Karpas-422 (cell line): Measurements from ENCODE around the gene CSNK1D. TPM values are rescaled to one million over a fixed set of nuclear protein-coding genes. Genes with fewer than 3 reads are reported as not detected.

Experiments used
- DNase-seq: peaks from one replicate; pipeline ENCODE4 v3.0.0-alpha.2; 2015
- H2AFZ ChIP-seq: fragments of 200-600 bp; sonication (generic); 2 replicates; pipeline ENCODE4 v1.6.1; 2014; ENCODE audit warnings: antibody characterized with exemption, low read length, mixed read lengths
- H3K27ac ChIP-seq: fragments of 200-600 bp; sonication (generic); 2 replicates; pipeline ENCODE4 v1.5.1; 2014; ENCODE audit warnings: mild to moderate bottlenecking, low read length, moderate library complexity
- H3K27me3 ChIP-seq: fragments of 200-600 bp; sonication (generic); 2 replicates; pipeline ENCODE4 v1.6.1; 2014; ENCODE audit warnings: low read length, mixed read lengths
- H3K36me3 ChIP-seq: fragments of 200-600 bp; sonication (generic); 2 replicates; pipeline ENCODE4 v1.6.1; 2014; ENCODE audit warnings: low read length, mixed read lengths; ENCODE audit not compliant: insufficient read depth
- H3K4me1 ChIP-seq: fragments of 200-600 bp; sonication (generic); 2 replicates; pipeline ENCODE4 v1.6.1; 2014; ENCODE audit warnings: mild to moderate bottlenecking, low read length, mixed read lengths
- H3K4me2 ChIP-seq: fragments of 200-600 bp; sonication (generic); 2 replicates; pipeline ENCODE4 v1.6.1; 2014; ENCODE audit warnings: low read length, low read depth, mild to moderate bottlenecking; ENCODE audit not compliant: poor library complexity, severe bottlenecking
- H3K4me3 ChIP-seq: fragments of 200-600 bp; sonication (generic); 2 replicates; pipeline ENCODE4 v1.5.1; 2014; ENCODE audit warnings: mild to moderate bottlenecking, antibody characterized with exemption, low read length, mixed read lengths
- H3K79me2 ChIP-seq: fragments of 200-600 bp; sonication (generic); 2 replicates; pipeline ENCODE4 v1.6.1; 2014; ENCODE audit warnings: mild to moderate bottlenecking, low read length, mixed read lengths
- H3K9ac ChIP-seq: fragments of 200-600 bp; sonication (generic); 2 replicates; pipeline ENCODE4 v1.6.0; 2014; ENCODE audit warnings: low read length
- H3K9me2 ChIP-seq: fragments of 200-600 bp; sonication (generic), shearing (Covaris generic); replicated peaks from 2 replicates; pipeline ENCODE4 v1.6.0; 2014; ENCODE audit warnings: mild to moderate bottlenecking, low read length, moderate library complexity; ENCODE audit not compliant: insufficient read depth
- H3K9me3 ChIP-seq: fragments of 300-700, 200-600 bp; sonication (generic); 2 replicates; pipeline ENCODE4 v1.6.1; 2014; ENCODE audit warnings: low read length, mixed read lengths
- H4K20me1 ChIP-seq: fragments of 200-600 bp; sonication (generic); 2 replicates; pipeline ENCODE4 v1.6.1; 2014; ENCODE audit warnings: mild to moderate bottlenecking, antibody characterized with exemption, low read length, low read depth; ENCODE audit not compliant: insufficient read depth
- total RNA-seq: library from RNA; depleted of rRNA; stranded (reverse); fragments of >200 nt; shearing (Covaris generic); gene quantifications from 2 replicates; pipeline ENCODE4 v1.2.3, GENCODE V29; 2014; ENCODE audit warnings: low replicate concordance

CSNK1D gene
- total RNA-seq, 1 experiment from 2014 or later, result 30.6 TPM

DNA sequence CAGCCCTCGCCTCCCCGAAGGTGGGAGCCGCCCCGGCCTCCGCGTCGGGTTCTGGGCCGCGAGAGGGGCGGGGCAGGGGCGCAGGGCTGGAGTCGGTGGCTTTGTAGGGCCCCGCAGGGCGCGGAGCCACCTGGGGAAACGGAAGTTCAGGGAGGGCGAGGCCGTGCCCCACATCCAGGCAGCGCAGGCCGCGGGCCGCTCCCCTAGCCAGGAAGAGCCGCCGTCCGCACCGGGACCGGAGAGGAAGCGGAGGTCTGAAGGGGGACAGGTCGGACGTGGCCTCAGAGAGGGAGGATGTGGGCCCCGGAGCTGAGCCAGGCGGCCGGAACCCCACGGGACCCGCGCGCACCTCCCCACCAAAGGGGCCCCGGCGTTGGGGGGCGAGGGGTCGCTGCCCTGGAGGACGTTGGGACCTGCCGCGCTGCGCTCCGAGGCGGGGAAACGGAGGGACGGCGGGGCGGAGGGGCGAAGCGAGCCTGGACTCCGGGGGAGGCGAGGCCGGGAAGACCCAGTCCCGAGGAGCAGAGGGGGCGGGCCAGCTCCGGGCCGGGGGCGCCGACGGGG lies 45.1 kb downstream of the CSNK1D start:
- H3K36me3 ChIP-seq, result no peaks in the 10 kb centered on the region
- H3K9me2 ChIP-seq, result no peaks in the 10 kb centered on the region
- peak overlapping the region; percentile 25; the same call in 1 of the 2 replicates for H3K4me3 ChIP-seq
- no peaks in the 10 kb centered on the region for H3K27me3 ChIP-seq
- 0 out of 2 replicates have a peak overlapping the region, but pooled peaks have one; percentile 9 for H2AFZ ChIP-seq
- peaks cover 7% of the 10 kb centered on the region for H3K4me1 ChIP-seq
- H3K27ac ChIP-seq, result no peak overlapping the region
- H3K4me2 ChIP-seq, result peak overlapping the region; percentile 47
- H4K20me1 ChIP-seq, result no peaks in the 10 kb centered on the region
- H3K9me3 ChIP-seq, result no peaks in the 10 kb centered on the region
- DNase-seq, result no peak
- no peaks in the 10 kb centered on the region for H3K79me2 ChIP-seq
- H3K9ac ChIP-seq, result peak overlapping the region; percentile 24; the same call in 1 of the 2 replicates

DNA sequence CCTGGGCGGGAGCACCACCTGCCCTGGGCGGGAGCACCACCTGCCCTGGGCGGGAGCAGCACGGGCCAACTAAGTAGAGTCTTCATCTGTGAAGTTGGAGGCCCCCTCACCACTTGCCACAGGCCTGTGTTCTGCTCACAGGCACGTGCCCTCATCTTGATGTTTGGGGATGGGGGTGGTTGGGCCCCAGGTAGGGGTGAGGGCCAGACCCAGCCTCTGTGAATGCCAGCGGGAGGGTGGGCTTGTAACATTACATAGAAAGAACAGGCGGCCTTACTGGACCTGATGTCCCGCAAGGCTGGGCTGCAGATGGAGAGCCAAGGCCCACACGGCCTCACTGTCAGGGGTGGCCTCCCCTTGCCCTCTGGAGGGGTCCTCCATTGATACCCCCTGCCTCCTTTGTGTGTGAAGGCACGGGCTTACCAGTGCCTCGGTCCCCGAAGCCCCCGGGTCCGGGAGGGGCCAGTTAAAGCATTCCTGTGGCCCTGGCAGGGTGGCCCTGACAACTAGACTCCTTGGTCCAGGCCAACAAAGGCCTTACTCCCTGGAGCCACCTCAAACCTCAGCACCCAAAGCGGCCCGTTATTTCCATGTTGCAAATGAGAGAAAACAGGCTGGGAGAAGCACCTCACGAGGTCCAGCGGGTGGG lies 45.7 kb downstream of the CSNK1D start:
- Histone ChIP-seq H4K20me1 (no peaks in the 10 kb centered on the region), H3K79me2 (no peaks in the 10 kb centered on the region), H3K9me2 (no peaks in the 10 kb centered on the region), H2AFZ (0 out of 2 replicates have a peak overlapping the region, but pooled peaks have one; percentile 9), H3K4me1 (peaks cover 7% of the 10 kb centered on the region), H3K27me3 (no peaks in the 10 kb centered on the region), H3K9me3 (no peaks in the 10 kb centered on the region), H3K36me3 (no peaks in the 10 kb centered on the region), H3K27ac (no peak overlapping the region), H3K9ac (0 out of 2 replicates have a peak overlapping the region, but pooled peaks have one; percentile 24), H3K4me3 (no peak overlapping the region), H3K4me2 (peak overlapping the region; percentile 47)
- no peak for DNase-seq

DNA sequence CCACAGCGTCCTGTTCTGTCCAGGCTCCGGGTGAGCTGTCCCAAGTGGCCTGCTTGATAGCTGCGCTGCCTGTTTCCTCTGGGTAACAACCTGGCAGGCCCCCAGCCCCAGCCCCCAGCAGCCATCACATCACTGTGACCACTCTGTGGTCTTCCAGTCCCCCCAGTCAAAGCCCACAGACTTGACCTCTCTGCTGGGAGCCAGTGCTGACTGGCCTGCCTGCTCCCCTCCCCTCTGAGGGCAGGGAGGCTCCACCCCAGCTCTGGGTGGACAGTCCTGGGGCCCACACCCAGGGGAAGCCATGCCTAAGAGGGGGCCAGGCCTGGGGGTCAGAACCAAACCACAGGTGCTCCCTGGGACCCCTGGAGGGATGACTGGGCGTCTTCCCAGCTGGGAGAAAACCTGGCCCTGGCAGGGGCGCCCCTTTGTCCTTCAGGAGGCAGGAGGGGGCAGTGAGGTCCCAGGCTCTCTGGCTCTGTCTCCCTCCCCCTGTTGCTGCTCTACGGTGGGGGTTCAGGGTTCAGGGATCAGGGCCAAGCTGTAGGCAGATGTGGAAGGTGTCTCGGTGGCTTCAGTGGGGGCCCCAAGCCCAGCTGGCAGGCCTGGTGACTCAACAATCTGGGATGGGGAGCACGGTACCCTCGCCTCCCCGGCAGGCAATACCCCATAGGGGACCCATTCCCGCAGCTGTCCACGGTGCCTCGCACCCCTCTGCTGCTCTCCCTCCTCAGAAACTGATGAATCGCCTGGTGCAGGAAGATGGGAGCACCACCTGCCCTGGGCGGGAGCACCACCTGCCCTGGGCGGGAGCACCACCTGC lies 46.5 kb downstream of the CSNK1D start:
- Histone ChIP-seq H3K36me3 (no peaks in the 10 kb centered on the region), H3K79me2 (no peaks in the 10 kb centered on the region), H3K4me1 (peaks cover 7% of the 10 kb centered on the region), H3K9me2 (no peaks in the 10 kb centered on the region), H3K27ac (no peak overlapping the region), H3K4me3 (no peak overlapping the region), H3K4me2 (no peak overlapping the region), H2AFZ (no peak overlapping the region), H3K27me3 (no peaks in the 10 kb centered on the region), H4K20me1 (no peaks in the 10 kb centered on the region), H3K9ac (no peak overlapping the region), H3K9me3 (no peaks in the 10 kb centered on the region)
- no peak for DNase-seq

DNA sequence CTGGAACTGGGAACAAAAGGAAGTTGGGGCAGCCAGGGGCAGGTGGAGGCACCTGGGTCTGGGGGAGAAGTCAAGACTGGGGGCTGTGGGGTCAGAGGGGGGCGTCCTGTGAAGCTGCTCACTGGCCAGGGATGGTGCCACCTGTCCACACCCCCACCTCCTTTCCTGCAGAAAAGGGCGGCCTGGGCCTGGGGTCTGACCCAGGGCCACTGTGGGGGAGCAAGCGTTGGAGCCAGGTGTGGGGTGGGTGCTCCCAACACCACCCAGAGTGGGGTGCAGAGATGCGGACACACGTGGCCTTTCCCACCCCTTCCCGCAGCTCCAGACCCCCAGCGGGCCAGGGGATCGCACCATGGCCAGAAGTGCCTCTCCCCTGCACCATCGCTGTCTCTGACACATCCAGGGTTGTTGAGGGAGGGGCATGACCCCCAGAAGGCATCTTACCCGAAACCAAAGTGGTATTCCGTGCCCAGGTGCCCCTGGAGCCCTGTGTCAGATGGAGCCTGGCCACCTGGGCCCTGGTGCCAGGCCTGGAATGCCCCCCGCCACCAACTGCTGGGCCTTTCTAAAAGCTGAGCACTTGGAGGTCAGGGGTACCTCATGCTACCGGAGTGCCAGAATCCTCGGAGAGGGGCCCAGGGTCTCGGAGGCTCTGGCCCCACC lies 47.2 kb downstream of the CSNK1D start:
- Histone ChIP-seq H3K36me3 (no peaks in the 10 kb centered on the region), H3K9ac (no peak overlapping the region), H3K9me2 (no peaks in the 10 kb centered on the region), H3K9me3 (no peaks in the 10 kb centered on the region), H3K27me3 (no peaks in the 10 kb centered on the region), H3K27ac (no peak overlapping the region), H2AFZ (no peak overlapping the region), H4K20me1 (no peaks in the 10 kb centered on the region), H3K79me2 (no peaks in the 10 kb centered on the region), H3K4me3 (no peak overlapping the region), H3K4me2 (no peak overlapping the region), H3K4me1 (peaks cover 7% of the 10 kb centered on the region)
- no peak for DNase-seq

DNA sequence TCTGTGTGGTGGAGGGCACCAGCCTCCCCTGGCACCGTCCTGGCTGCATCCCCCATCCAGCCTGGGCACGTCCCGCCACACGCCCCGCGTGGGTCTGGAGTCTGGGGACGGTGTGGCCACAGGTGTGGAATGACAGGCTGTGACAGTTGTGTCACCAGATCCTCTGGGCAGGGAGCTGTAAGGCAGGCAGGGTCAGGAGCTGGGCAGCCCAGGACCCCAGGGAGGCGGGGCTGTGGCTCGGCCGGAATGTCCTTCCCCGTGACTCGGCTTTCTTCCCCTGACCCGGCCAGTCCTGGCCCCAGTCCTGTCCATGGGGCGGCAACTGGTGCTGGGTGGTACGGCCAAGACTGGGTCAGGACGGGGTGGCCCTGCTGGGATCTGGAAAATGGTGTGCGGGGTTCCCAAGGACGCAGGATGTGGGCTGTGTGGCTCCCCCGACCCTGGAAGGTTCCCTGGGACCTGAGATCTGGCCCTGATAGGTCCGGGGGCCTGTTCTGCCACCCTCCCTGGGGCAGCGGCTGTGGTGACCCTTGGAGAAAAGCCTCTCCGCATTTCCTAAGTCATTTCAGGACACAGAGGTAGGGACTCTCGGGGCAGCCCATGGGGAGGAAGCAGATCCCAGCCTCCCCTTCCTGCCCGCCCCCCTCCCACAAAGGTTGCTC lies 48.0 kb downstream of the CSNK1D start:
- no peak for DNase-seq
- no peak overlapping the region for H2AFZ ChIP-seq
- H3K4me2 ChIP-seq, result no peak overlapping the region
- H3K79me2 ChIP-seq, result no peaks in the 10 kb centered on the region
- H3K9me3 ChIP-seq, result no peaks in the 10 kb centered on the region
- H3K4me1 ChIP-seq, result peaks cover 7% of the 10 kb centered on the region
- H3K27me3 ChIP-seq, result no peaks in the 10 kb centered on the region
- no peaks in the 10 kb centered on the region for H3K9me2 ChIP-seq
- no peaks in the 10 kb centered on the region for H3K36me3 ChIP-seq
- no peak overlapping the region for H3K4me3 ChIP-seq
- no peak overlapping the region for H3K27ac ChIP-seq
- no peaks in the 10 kb centered on the region for H4K20me1 ChIP-seq
- H3K9ac ChIP-seq, result no peak overlapping the region

DNA sequence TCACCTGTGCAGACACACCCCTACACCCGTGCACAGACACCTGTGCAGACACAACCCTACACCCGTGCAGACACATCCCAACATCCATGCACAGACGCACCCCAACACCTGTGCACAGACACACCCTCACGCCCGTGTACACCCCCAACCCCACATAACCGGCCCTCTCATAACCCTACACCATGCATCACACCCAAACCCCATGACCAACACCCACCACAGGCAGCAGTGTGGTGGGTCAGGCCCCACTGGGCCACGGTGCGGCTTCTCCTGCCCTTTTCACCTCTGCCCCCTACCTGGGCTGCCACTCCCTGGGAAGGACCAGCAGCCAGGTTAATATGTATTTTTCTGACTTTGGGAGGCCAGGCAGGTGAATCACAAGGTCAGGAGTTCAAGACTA lies 48.8 kb downstream of the CSNK1D start:
- Histone ChIP-seq H3K9ac (no peak overlapping the region), H3K79me2 (no peaks in the 10 kb centered on the region), H3K4me2 (no peak overlapping the region), H2AFZ (no peak overlapping the region), H4K20me1 (no peaks in the 10 kb centered on the region), H3K4me1 (peaks cover 7% of the 10 kb centered on the region), H3K27me3 (no peaks in the 10 kb centered on the region), H3K4me3 (no peak overlapping the region), H3K9me3 (no peaks in the 10 kb centered on the region), H3K9me2 (no peaks in the 10 kb centered on the region), H3K36me3 (no peaks in the 10 kb centered on the region), H3K27ac (no peak overlapping the region)
- no peak for DNase-seq

DNA sequence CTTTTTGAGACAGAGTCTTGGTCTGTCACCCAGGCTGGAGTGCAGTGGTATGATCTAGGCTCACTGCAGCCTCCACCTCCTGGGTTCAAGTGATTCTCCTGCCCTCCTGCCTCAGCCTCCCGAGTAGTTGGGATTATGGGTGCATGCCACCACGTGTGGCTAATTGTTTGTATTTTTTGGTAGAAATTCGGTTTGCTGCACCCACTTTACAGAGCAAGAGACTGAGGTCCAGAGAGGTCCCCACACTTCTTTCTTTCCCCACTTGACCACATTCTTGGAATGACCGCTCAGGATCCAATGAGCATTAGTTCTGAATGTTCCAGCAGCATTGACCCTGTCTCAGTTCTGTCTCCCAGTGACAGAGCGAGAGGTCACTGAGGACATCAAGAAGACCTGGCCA lies 50.0 kb downstream of the CSNK1D start:
- H3K9ac ChIP-seq, result no peak overlapping the region
- H3K4me2 ChIP-seq, result no peak overlapping the region
- H3K79me2 ChIP-seq, result no peaks in the 10 kb centered on the region
- peaks cover 7% of the 10 kb centered on the region for H3K4me1 ChIP-seq
- H2AFZ ChIP-seq, result no peak overlapping the region
- no peak overlapping the region for H3K27ac ChIP-seq
- no peak overlapping the region for H3K4me3 ChIP-seq
- H3K36me3 ChIP-seq, result no peaks in the 10 kb centered on the region
- no peaks in the 10 kb centered on the region for H3K9me2 ChIP-seq
- H3K27me3 ChIP-seq, result no peaks in the 10 kb centered on the region
- no peaks in the 10 kb centered on the region for H3K9me3 ChIP-seq
- no peaks in the 10 kb centered on the region for H4K20me1 ChIP-seq
- DNase-seq, result no peak
